GM12872 (cell line): Measurements from ENCODE around the gene PLA2G3.

Experiments
- CTCF ChIP-seq: IDR thresholded peaks from 3 replicates; pipeline ENCODE4 v1.5.1; 2011; ENCODE audit warnings: low read depth, mild to moderate bottlenecking, low read length, moderate library complexity; ENCODE audit not compliant: insufficient read depth

PLA2G3 gene

GRCh38 chr22:31154975-31155374, 14.7 kb upstream of the PLA2G3 start:
- no peak for TF ChIP-seq CTCF

- no peak for TF ChIP-seq CTCF
These were observed 13.0 kb upstream of the PLA2G3 start for GRCh38 chr22:31153357-31153756.

GRCh38 chr22:31151872-31152271, 11.6 kb upstream of the PLA2G3 start:
- TF ChIP-seq CTCF: no peak

- peak; percentile 45 for TF ChIP-seq CTCF
These were observed 10.3 kb upstream of the PLA2G3 start for GRCh38 chr22:31150615-31151014.

GRCh38 chr22:31148953-31149627, 8.8 kb upstream of the PLA2G3 start:
- TF ChIP-seq CTCF: peak; percentile 99

GRCh38 chr22:31148488-31148887, 8.2 kb upstream of the PLA2G3 start:
- no peak for TF ChIP-seq CTCF

- TF ChIP-seq CTCF: no peak
These were observed 3.9 kb upstream of the PLA2G3 start for GRCh38 chr22:31144223-31144622.
